Measurements from ENCODE around the gene PTCH2.

The PTCH2 gene

DNA sequence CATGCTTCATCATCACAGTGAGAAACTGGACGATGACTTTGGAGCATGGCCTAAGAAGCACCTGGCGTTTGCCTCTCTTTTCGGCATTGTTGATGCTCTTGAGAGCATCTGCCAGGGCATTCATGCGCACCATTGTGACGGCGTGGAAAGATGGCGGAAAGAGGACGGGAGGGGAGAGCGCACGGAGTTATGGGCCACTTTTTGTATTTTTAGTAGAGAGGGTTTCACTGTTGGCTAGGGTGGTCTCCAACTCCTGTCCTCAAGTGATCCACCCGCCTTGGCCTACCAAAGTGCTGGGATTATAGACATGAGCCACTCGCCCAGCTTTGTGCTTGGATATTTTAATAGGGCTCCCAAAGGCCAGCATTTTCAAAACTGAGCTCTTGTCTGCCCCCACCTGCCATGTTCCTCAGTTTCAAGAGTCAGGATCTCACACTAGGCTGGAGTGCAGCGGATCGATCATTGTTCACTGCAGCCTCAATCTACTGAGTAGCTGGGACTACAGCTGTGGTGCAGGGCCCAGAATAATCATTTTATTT lies 62.4 kb downstream of the PTCH2 start:
- FAIRE-seq (no peak), DNase-seq (ENCODE audit: insufficient read length, low spot score) (no peak)
- TF ChIP-seq, protein P1, sequence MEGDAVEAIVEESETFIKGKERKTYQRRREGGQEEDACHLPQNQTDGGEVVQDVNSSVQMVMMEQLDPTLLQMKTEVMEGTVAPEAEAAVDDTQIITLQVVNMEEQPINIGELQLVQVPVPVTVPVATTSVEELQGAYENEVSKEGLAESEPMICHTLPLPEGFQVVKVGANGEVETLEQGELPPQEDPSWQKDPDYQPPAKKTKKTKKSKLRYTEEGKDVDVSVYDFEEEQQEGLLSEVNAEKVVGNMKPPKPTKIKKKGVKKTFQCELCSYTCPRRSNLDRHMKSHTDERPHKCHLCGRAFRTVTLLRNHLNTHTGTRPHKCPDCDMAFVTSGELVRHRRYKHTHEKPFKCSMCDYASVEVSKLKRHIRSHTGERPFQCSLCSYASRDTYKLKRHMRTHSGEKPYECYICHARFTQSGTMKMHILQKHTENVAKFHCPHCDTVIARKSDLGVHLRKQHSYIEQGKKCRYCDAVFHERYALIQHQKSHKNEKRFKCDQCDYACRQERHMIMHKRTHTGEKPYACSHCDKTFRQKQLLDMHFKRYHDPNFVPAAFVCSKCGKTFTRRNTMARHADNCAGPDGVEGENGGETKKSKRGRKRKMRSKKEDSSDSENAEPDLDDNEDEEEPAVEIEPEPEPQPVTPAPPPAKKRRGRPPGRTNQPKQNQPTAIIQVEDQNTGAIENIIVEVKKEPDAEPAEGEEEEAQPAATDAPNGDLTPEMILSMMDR (IDR thresholded peaks at IDR 0.05; ENCODE audit: insufficient read depth, missing control alignments): no peak

DNA sequence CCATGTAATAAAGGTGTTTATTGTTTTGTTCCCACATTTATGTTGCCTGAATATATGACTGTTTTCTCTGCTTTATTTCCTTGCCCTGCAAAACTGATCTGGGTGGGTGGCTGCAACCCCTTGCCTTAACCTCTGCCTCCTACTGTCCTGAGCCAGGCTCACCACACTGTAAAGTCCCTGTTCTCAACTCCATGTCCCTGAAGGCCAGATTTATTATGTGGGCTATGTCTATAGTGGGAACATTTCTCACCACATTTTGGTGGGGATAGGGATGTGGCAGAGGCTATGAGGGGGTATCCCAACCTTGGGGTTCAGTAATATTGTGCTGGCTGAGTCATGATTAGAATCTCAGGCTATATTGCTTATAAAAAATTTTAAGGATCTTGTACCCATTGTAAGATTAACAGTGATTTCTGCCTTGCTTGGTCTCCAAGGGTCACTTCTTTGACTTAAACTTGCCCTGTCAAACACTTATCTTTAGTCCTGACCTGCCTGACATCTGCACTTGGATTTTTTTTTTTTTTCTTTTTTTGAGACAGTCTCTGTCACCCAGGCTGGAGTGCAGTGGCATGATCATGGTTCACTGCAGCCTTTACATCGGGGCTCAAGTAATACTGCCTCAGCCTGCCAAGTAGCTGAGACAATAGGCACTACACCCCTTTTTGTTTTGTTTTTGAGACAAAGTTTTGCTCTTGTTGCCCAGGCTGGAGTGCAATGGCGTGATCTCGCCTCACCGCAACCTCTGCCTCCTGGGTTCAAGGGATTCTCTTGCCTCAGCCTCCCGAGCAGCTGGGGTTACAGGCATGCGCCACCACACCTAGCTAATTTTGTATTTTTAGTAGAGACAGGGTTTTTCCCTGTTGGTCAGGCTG lies 64.1 kb downstream of the PTCH2 start:
- TF ChIP-seq, protein P1 (IDR thresholded peaks at IDR 0.05; ENCODE audit: insufficient read depth, missing control alignments): no peak
- DNase-seq (ENCODE audit: insufficient read length, low spot score) (no peak), FAIRE-seq (no peak)

DNA sequence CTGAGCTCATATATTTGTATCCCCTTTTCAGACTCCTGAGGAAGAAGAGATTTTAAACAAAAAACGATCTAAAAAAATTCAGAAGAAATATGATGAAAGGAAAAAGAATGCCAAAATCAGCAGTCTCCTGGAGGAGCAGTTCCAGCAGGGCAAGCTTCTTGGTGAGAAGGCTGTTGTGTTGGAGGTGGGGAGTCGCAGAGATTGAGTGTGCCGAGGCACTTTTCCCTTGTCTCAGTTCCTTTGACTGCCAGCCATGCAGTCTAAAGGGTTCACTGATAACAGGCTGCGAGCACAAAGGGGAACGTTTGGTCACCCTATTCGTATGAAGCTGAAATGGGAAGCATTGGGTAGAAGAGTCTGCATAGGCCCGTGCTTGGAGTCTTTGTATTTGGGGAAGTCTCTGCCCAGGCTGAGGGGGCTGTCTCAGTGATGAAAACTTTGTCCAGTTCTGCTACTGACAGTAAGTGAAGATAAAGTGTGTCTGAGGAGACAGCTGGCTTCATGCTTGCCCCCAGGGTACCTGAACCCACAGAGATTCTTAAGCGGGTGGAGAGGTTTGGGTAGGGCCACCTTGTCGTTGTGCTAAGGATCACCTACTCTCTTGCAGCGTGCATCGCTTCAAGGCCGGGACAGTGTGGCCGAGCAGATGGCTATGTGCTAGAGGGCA lies 65.0 kb downstream of the PTCH2 start:
- FAIRE-seq: no peak
- TF ChIP-seq, protein P1 (IDR thresholded peaks at IDR 0.05; ENCODE audit: insufficient read depth, missing control alignments): no peak
- no peak for DNase-seq (ENCODE audit: insufficient read length, low spot score)

DNA sequence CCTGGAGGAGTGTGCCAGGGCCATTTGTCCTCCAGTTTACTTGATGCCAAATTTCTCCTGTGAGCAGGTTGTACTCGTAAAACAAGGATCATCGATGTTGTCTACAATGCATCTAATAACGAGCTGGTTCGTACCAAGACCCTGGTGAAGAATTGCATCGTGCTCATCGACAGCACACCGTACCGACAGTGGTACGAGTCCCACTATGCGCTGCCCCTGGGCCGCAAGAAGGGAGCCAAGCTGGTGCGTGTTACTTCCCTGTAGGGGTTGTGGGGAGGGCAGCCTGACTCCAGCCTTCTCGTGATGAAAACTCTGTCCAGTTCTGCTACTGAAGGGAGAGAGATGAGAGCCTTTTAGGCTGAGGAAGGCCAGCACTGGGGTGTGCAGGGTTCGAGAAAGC lies 65.5 kb downstream of the PTCH2 start:
- FAIRE-seq: no peak
- DNase-seq (ENCODE audit: insufficient read length, low spot score): no peak
- TF ChIP-seq, protein P1 (IDR thresholded peaks at IDR 0.05; ENCODE audit: insufficient read depth, missing control alignments): no peak

DNA sequence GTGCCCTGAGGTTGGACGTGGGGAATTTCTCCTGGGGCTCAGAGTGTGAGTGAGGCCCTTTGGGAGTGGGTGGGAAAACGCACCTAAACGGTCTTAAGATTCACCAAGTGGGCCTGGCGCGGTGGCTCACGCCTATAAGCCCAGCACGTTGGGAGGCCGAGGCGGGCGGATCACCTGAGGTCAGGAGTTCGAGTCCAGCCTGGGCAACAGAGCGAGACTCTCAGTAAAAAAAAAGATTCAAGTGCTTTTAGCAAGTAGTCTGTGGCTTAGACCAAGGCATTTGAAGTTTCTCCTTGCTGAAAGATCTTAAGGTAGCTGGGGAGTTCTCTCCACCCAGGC lies 66.4 kb downstream of the PTCH2 start:
- DNase-seq (ENCODE audit: insufficient read length, low spot score): no peak
- no peak for FAIRE-seq
- TF ChIP-seq, protein P1 (IDR thresholded peaks at IDR 0.05; ENCODE audit: insufficient read depth, missing control alignments): no peak

DNA sequence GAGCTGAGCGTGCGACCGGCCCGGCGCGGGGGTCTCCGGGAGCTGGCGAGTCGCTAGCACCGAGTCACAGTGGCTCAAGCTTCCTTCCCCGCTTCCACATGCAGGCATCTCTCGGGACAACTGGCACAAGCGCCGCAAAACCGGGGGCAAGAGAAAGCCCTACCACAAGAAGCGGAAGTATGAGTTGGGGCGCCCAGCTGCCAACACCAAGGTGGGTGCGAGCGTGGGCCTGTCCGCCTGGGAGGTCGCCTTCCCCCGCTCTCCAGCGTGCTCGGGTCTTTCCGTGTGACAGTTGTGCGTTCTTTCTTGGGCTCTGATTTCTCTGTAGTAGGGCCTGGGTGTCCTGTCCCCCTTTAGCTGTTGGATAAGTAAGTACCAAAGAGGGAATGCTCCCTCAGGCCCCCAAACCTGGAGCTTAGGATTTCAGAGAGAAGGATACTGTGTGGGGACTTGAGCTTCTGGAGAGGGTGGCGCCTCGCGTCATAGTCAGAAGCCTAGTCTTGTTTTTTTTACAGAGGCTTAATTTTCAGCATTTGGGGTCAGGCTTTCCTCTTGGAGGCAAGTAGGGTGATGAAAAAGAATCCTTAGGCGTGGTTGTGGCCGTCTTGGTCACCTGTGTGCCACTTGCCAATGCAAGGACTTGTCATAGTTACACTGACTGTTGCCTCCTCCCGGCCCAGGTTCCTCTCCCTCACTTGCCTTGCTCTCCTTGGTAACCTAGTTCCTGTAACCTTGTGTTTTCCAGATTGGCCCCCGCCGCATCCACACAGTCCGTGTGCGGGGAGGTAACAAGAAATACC lies 66.9 kb downstream of the PTCH2 start:
- TF ChIP-seq, protein P1 (IDR thresholded peaks at IDR 0.05; ENCODE audit: insufficient read depth, missing control alignments): no peak
- no peak for FAIRE-seq
- DNase-seq (ENCODE audit: insufficient read length, low spot score): no peak

All from D721Med (cell line).